Natural killer cell (primary cell): Measurements from ENCODE around the gene METTL1. TPM values are rescaled to one million over a fixed set of nuclear protein-coding genes. Genes with fewer than 3 reads are reported as not detected.
A peak's percentile ranks its signal among the peaks of the same experiment; 100 is the strongest.

Experiments
- ATAC-seq, 3 donors: fragments of 150-1000 bp in 2 of 3; fragments of 200-7000 bp in 1 of 3; cut with Tn5 transposase; 1 replicate in 1 of 3; 2 replicates in 2 of 3; pipeline ENCODE4 v1.10.0; 2021; ENCODE audit warnings: mild to moderate bottlenecking in 2 of 3, moderate library complexity in 2 of 3
- DNase-seq, 2 donors: peaks; one replicate each; pipeline versions ENCODE4 v3.0.0 to v3.0.0-alpha.2; 2013 to 2021; ENCODE audit warnings: mixed read lengths in 1 of 2
- H3K27ac ChIP-seq: one replicate; pipeline ENCODE4 v1.5.1; 2013; ENCODE audit warnings: mild to moderate bottlenecking, low read length
- H3K27me3 ChIP-seq: one replicate; pipeline ENCODE4 v1.6.1; 2013; ENCODE audit warnings: low read length; ENCODE audit not compliant: control insufficient read depth, insufficient read depth
- H3K36me3 ChIP-seq: one replicate; pipeline ENCODE4 v1.6.1; 2013; ENCODE audit warnings: low read length; ENCODE audit not compliant: control insufficient read depth, insufficient read depth
- H3K4me1 ChIP-seq: one replicate; pipeline ENCODE4 v1.6.1; 2013; ENCODE audit warnings: low read length; ENCODE audit not compliant: control insufficient read depth, insufficient read depth
- H3K4me3 ChIP-seq: one replicate; pipeline ENCODE4 v1.5.1; 2013; ENCODE audit warnings: low read length
- H3K9me3 ChIP-seq: one replicate; pipeline ENCODE4 v1.6.1; 2013; ENCODE audit warnings: low read length; ENCODE audit not compliant: control insufficient read depth, insufficient read depth
- H3K27ac Mint-ChIP-seq, 2 donors: one replicate each; pipeline ENCODE4 v1.8.0; 2022; ENCODE audit warnings: mild to moderate bottlenecking in 2 of 2, mixed read lengths in 2 of 2, moderate library complexity in 1 of 2
- H3K27me3 Mint-ChIP-seq, 2 donors: one replicate each; pipeline ENCODE4 v1.8.0; 2022; ENCODE audit warnings: low read depth in 2 of 2, mixed read lengths in 2 of 2
- H3K36me3 Mint-ChIP-seq: one replicate; pipeline ENCODE4 v1.8.0; 2022; ENCODE audit warnings: mixed read lengths
- H3K4me1 Mint-ChIP-seq, 2 donors: one replicate each; pipeline ENCODE4 v1.8.0; 2022; ENCODE audit warnings: mixed read lengths in 2 of 2
- H3K4me3 Mint-ChIP-seq: one replicate; pipeline ENCODE4 v1.8.0; 2022; ENCODE audit warnings: mild to moderate bottlenecking, moderate library complexity, mixed read lengths
- H3K9me3 Mint-ChIP-seq, 2 donors: one replicate each; pipeline ENCODE4 v1.8.0; 2022; ENCODE audit warnings: mixed read lengths in 2 of 2
- WGBS: methylation state at CpG from one replicate; pipeline ENCODE4 v1.1.7; 2013; ENCODE audit warnings: missing lambda C conversion rate; ENCODE audit not compliant: insufficient coverage; 5-methylcytosine and 5-hydroxymethylcytosine counted together
- intact Hi-C: fragments of 100-400 bp; cut with micrococcal nuclease; formaldehyde crosslinking; loops from one replicate; pipeline ENCODE4 v1.14.2; 2022
- total RNA-seq, 4 donors: library from RNA; stranded (reverse); fragments of 120-200 nt in 1 of 4; gene quantifications; one replicate each; pipeline versions ENCODE4 v1.2.3 to v1.2.4, GENCODE V29; 2013 to 2022
- TF ChIP-seq, protein P1 (sequence below): fragments of 200-600 bp; IDR thresholded peaks from one replicate; pipeline ENCODE4 v1.8.0; 2022; ENCODE audit warnings: antibody characterized with exemption

The METTL1 gene
- total RNA-seq, 3 donors from 2014 or later (not counting 1 experiment from before 2014, with no cell fraction given): 8.0 to 12.5 (median 8.8) TPM

DNA sequence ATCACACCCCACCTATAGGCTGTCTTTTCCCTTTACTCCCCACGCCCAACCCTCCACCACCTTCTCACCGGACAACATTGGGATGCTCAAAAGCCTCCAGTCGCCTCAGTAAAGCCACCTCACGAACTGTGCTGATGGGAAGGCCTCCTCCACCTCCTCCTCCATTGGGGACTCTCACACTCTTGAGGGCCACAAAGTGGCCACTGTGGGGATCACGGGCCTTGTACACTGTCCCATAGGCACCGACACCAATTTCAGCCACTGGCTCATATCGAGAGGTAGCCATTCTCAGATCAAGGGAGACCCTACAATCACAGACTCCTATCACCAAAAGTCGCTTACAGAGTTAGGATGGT, 20.5 kb downstream of the METTL1 start:
- Histone ChIP-seq H3K9me3 (no peaks in the 10 kb centered on the region), H3K27ac (peak overlapping the region; percentile 71), H3K4me1 (peaks cover 37% of the 10 kb centered on the region), H3K4me3 (peak overlapping the region; percentile 63), H3K27me3 (no peaks in the 10 kb centered on the region), H3K36me3 (peaks cover 22% of the 10 kb centered on the region)
- peak overlapping the region; percentile 89 for H3K4me3 Mint-ChIP-seq
- TF ChIP-seq, protein P1, sequence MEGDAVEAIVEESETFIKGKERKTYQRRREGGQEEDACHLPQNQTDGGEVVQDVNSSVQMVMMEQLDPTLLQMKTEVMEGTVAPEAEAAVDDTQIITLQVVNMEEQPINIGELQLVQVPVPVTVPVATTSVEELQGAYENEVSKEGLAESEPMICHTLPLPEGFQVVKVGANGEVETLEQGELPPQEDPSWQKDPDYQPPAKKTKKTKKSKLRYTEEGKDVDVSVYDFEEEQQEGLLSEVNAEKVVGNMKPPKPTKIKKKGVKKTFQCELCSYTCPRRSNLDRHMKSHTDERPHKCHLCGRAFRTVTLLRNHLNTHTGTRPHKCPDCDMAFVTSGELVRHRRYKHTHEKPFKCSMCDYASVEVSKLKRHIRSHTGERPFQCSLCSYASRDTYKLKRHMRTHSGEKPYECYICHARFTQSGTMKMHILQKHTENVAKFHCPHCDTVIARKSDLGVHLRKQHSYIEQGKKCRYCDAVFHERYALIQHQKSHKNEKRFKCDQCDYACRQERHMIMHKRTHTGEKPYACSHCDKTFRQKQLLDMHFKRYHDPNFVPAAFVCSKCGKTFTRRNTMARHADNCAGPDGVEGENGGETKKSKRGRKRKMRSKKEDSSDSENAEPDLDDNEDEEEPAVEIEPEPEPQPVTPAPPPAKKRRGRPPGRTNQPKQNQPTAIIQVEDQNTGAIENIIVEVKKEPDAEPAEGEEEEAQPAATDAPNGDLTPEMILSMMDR: no peak
- peaks cover 6% of the 10 kb centered on the region for H3K36me3 Mint-ChIP-seq
- no peaks in the 10 kb centered on the region for H3K9me3 Mint-ChIP-seq
- peak overlapping the region; percentile 91 to 92 for H3K27ac Mint-ChIP-seq
- peaks cover 40 to 44% of the 10 kb centered on the region in 2 donors for H3K4me1 Mint-ChIP-seq
- no peak for ATAC-seq
- WGBS: 21% methylated on average over 8 of the region's 8 CpGs
- intact Hi-C loops: no loop called here
- no peaks in the 10 kb centered on the region for H3K27me3 Mint-ChIP-seq
- no peak for DNase-seq

DNA sequence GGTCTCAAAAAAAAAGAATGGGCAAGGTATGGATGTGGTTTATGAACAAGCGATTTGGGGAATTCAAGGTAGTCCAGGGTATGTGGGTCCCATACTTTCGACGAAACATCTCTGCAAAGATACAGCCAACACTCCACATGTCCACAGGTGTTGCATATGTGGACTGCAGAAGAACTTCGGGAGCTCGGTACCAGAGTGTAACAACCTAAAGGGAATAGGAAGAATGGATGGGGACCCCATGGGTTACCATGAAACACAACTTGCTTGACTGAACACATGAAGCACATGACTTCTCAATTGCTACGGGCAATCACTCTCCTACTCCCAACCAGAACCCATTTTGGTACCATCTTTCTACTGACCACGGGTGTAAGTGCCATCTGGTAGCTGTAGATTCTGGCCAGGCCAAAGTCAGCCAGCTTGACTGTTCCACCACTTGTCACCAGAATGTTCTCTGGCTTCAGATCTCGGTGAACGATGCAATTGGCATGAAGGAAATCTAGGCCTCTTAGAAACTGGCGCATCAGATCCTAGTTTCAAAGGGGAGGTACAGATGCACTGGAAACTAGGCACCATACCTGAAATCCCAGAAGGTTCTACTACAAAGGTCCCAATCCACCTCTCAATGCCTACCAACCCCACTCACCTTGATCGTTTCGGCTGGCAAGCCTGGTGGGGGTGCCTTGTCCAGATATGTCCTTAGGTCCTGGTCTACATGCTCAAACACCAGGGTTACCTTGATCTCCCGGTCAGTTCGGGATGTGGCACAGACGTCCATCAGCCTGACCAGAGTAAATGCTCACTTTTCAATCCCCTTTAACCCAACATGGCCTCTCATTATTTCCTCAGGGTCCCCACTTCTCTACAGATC, 21.1 kb downstream of the METTL1 start:
- Mint-ChIP-seq H3K27ac (peak overlapping the region; percentile 91 to 92), H3K36me3 (peaks cover 6% of the 10 kb centered on the region), H3K27me3 (no peaks in the 10 kb centered on the region), H3K4me1 (peaks cover 41 to 44% of the 10 kb centered on the region in 2 donors), H3K9me3 (no peaks in the 10 kb centered on the region), H3K4me3 (peak overlapping the region; percentile 89)
- Histone ChIP-seq H3K9me3 (no peaks in the 10 kb centered on the region), H3K4me1 (peaks cover 32% of the 10 kb centered on the region), H3K36me3 (peaks cover 22% of the 10 kb centered on the region), H3K27ac (no peak overlapping the region), H3K4me3 (no peak overlapping the region), H3K27me3 (no peaks in the 10 kb centered on the region)
- DNase-seq (no peak), ATAC-seq (no peak)
- intact Hi-C loops: no loop called here
- TF ChIP-seq, protein P1: no peak
- WGBS: 96% methylated on average over 15 of the region's 15 CpGs

DNA sequence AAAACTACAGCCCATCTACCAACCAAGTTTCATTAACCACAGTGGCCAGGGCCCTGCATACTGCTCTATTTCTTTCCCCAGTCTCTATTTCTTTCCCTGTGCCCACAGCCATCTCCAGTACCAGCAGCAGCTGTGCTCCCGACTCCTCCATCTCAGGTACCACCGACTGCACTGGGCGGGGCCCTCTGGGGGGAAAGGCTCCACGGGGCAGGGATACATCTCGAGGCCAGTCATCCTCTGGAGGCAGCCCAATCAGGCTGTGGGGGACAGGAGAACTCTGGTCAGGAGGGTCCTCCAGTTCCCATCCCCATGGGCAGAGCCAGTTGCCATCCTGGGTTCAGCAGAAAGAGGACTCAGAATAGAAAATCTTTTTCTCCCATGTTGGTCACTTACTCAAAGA, 22.8 kb downstream of the METTL1 start:
- H3K4me1 ChIP-seq: peaks cover 38% of the 10 kb centered on the region
- ATAC-seq: no peak

More for the DNA sequence above, 22.8 kb downstream of the METTL1 start:
- intact Hi-C loops: no loop called here
- H3K27ac Mint-ChIP-seq: no peak overlapping the region
- H3K4me3 Mint-ChIP-seq: no peak overlapping the region
- Histone ChIP-seq H3K36me3 (peaks cover 22% of the 10 kb centered on the region), H3K9me3 (no peaks in the 10 kb centered on the region), H3K27me3 (no peaks in the 10 kb centered on the region), H3K27ac (no peak overlapping the region), H3K4me3 (no peak overlapping the region)
- DNase-seq: no peak
- 96% methylated on average over 5 of the region's 5 CpGs for WGBS
- H3K36me3 Mint-ChIP-seq: peaks cover 6% of the 10 kb centered on the region
- TF ChIP-seq, protein P1: no peak
- H3K4me1 Mint-ChIP-seq: peaks cover 49 to 53% of the 10 kb centered on the region in 2 donors
- no peaks in the 10 kb centered on the region for H3K9me3 Mint-ChIP-seq
- no peaks in the 10 kb centered on the region for H3K27me3 Mint-ChIP-seq
